OCI-LY3 (cell line): ENCODE data around the gene ELMO1.

Source experiments
- H2AFZ ChIP-seq: fragments of 200-600, 300-600 bp; shearing (Covaris generic); 2 replicates; pipeline ENCODE4 v1.6.0; 2014; ENCODE audit warnings: antibody characterized with exemption, low read depth, low read length
- H3K27ac ChIP-seq: fragments of 200-600, 300-600 bp; sonication (generic); 2 replicates; pipeline ENCODE4 v1.5.1; 2014; ENCODE audit warnings: mild to moderate bottlenecking, low read length, moderate library complexity, mixed read lengths
- H3K27me3 ChIP-seq: fragments of 200-600, 300-600 bp; sonication (generic); 2 replicates; pipeline ENCODE4 v1.6.1; 2014; ENCODE audit warnings: low read depth, low read length, mixed read lengths
- H3K36me3 ChIP-seq: fragments of 200-600, 300-600 bp; sonication (generic); replicated peaks from 2 replicates; pipeline ENCODE3; 2014; ENCODE audit warnings: low read depth, low read length, mixed read lengths
- H3K4me1 ChIP-seq: fragments of 300-600, 200-600 bp; sonication (generic); 2 replicates; pipeline ENCODE4 v1.6.1; 2014; ENCODE audit warnings: low read length, mixed read lengths
- H3K4me2 ChIP-seq: fragments of 200-600, 300-600 bp; sonication (generic); 2 replicates; pipeline ENCODE4 v1.6.1; 2014; ENCODE audit warnings: low read length, mixed read lengths
- H3K4me3 ChIP-seq: fragments of 300-600, 200-600 bp; sonication (generic); 2 replicates; pipeline ENCODE4 v1.5.1; 2014; ENCODE audit warnings: antibody characterized with exemption, mild to moderate bottlenecking, low read length, moderate library complexity
- H3K79me2 ChIP-seq: fragments of 300-600, 200-600 bp; shearing (Covaris generic); 2 replicates; pipeline ENCODE4 v1.6.1; 2014; ENCODE audit warnings: mild to moderate bottlenecking, low read length, mixed read lengths
- H3K9ac ChIP-seq: fragments of 300-600, 200-600 bp; shearing (Covaris generic); 2 replicates; pipeline ENCODE4 v1.6.0; 2014; ENCODE audit warnings: mild to moderate bottlenecking, low read length, moderate library complexity
- H3K9me3 ChIP-seq: fragments of 200-600, 300-600 bp; shearing (Covaris generic); 2 replicates; pipeline ENCODE4 v1.6.1; 2014; ENCODE audit warnings: low read length, mixed read lengths; ENCODE audit not compliant: insufficient read depth
- H4K20me1 ChIP-seq: fragments of 200-600, 300-600 bp; sonication (generic); 2 replicates; pipeline ENCODE4 v1.6.1; 2016; ENCODE audit warnings: low read length, mixed read lengths; ENCODE audit not compliant: insufficient read depth
- EZH2phosphoT487 ChIP-seq: fragments of 200-600 bp; shearing (Covaris generic); IDR thresholded peaks from 2 replicates; pipeline ENCODE4 v1.6.1; 2018; ENCODE audit warnings: antibody characterized with exemption, mixed run types, low read depth
- TF ChIP-seq, protein P1 (sequence below): fragments of 200-600, 300-600 bp; sonication (generic); IDR thresholded peaks from 2 replicates; pipeline ENCODE4 v1.5.1; 2014; ENCODE audit warnings: antibody characterized with exemption, low read length, low read depth

The ELMO1 gene

DNA sequence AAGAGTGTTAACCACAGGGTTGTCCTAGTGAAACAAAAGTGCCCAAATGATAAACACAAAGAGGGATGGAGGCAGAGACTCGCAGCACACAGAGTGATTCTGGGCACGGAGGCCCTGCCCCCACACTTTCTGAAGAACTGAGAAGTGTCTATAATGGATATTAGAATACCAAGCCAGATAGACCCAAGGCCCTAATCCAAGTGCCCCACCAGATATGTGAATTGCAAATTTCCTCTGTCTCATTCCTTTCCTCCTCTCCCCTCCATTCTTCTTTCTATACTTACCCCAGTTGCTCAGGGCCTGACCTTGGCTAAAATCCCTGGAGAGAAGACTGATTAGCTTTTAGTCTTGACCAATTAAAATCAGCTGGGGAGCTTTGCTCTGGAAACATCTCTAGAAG lies 617.6 kb downstream of the ELMO1 start:
- Histone ChIP-seq H2AFZ (no peak overlapping the region), H3K9me3 (0 out of 2 replicates have a peak, but pooled peaks cover 5% of the 10 kb centered on the region), H3K4me2 (no peak overlapping the region), H3K27me3 (no peaks in the 10 kb centered on the region), H3K4me3 (no peak overlapping the region), H4K20me1 (no peaks in the 10 kb centered on the region), H3K4me1 (no peaks in the 10 kb centered on the region), H3K36me3 (no peaks in the 10 kb centered on the region), H3K27ac (no peak overlapping the region), H3K9ac (no peak overlapping the region), H3K79me2 (no peaks in the 10 kb centered on the region)
- TF ChIP-seq EZH2phosphoT487, result no peak
- TF ChIP-seq, protein P1, sequence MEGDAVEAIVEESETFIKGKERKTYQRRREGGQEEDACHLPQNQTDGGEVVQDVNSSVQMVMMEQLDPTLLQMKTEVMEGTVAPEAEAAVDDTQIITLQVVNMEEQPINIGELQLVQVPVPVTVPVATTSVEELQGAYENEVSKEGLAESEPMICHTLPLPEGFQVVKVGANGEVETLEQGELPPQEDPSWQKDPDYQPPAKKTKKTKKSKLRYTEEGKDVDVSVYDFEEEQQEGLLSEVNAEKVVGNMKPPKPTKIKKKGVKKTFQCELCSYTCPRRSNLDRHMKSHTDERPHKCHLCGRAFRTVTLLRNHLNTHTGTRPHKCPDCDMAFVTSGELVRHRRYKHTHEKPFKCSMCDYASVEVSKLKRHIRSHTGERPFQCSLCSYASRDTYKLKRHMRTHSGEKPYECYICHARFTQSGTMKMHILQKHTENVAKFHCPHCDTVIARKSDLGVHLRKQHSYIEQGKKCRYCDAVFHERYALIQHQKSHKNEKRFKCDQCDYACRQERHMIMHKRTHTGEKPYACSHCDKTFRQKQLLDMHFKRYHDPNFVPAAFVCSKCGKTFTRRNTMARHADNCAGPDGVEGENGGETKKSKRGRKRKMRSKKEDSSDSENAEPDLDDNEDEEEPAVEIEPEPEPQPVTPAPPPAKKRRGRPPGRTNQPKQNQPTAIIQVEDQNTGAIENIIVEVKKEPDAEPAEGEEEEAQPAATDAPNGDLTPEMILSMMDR, result no peak

- Histone ChIP-seq H3K36me3 (no peaks in the 10 kb centered on the region), H2AFZ (no peak overlapping the region), H4K20me1 (no peaks in the 10 kb centered on the region), H3K27ac (no peak overlapping the region), H3K4me2 (no peak overlapping the region), H3K79me2 (no peaks in the 10 kb centered on the region), H3K27me3 (peaks cover 8% of the 10 kb centered on the region; the same call in 1 of the 2 replicates), H3K4me3 (no peak overlapping the region), H3K9me3 (0 out of 2 replicates have a peak, but pooled peaks cover 5% of the 10 kb centered on the region), H3K4me1 (no peaks in the 10 kb centered on the region), H3K9ac (no peak overlapping the region)
- TF ChIP-seq, protein P1, result no peak
- no peak for TF ChIP-seq EZH2phosphoT487
These were observed 620.6 kb downstream of the ELMO1 start for GRCh38 chr7:36827726-36828703.

- no peak for TF ChIP-seq EZH2phosphoT487
- TF ChIP-seq, protein P1, result no peak
- Histone ChIP-seq H3K4me1 (peaks cover 3% of the 10 kb centered on the region), H3K79me2 (no peaks in the 10 kb centered on the region), H3K4me3 (no peak overlapping the region), H3K27ac (no peak overlapping the region), H3K36me3 (no peaks in the 10 kb centered on the region), H2AFZ (no peak overlapping the region), H3K27me3 (peaks cover 13% of the 10 kb centered on the region), H3K9ac (no peak overlapping the region), H3K9me3 (no peaks in the 10 kb centered on the region), H4K20me1 (no peaks in the 10 kb centered on the region), H3K4me2 (no peak overlapping the region)
These were observed 623.2 kb downstream of the ELMO1 start for GRCh38 chr7:36825501-36825900.

- TF ChIP-seq EZH2phosphoT487, result no peak
- TF ChIP-seq, protein P1, result no peak
- no peak overlapping the region for H3K4me2 ChIP-seq
- no peaks in the 10 kb centered on the region for H3K79me2 ChIP-seq
- peaks cover 22% of the 10 kb centered on the region for H3K4me1 ChIP-seq
- no peaks in the 10 kb centered on the region for H3K36me3 ChIP-seq
- no peak overlapping the region for H2AFZ ChIP-seq
- peaks cover 18% of the 10 kb centered on the region for H3K27me3 ChIP-seq
- H3K9ac ChIP-seq, result no peak overlapping the region
- H4K20me1 ChIP-seq, result peaks cover 11% of the 10 kb centered on the region; the same call in 1 of the 2 replicates
- no peak overlapping the region for H3K27ac ChIP-seq
- H3K9me3 ChIP-seq, result no peaks in the 10 kb centered on the region
- H3K4me3 ChIP-seq, result no peak overlapping the region
These were observed 625.3 kb downstream of the ELMO1 start for GRCh38 chr7:36823353-36823752.
